IPS-15b (cell line): ENCODE measurements around the gene HOXC12.
A peak's percentile ranks its signal among the peaks of the same experiment; 100 is the strongest.

Experiments
- H3K27me3 ChIP-seq: one replicate; pipeline ENCODE4 v1.6.1; 2013; ENCODE audit warnings: low read length; ENCODE audit not compliant: control insufficient read depth, insufficient read depth
- H3K36me3 ChIP-seq: one replicate; pipeline ENCODE4 v1.6.1; 2013; ENCODE audit warnings: low read length; ENCODE audit not compliant: control insufficient read depth, insufficient read depth
- H3K4me1 ChIP-seq: one replicate; pipeline ENCODE4 v1.6.1; 2013; ENCODE audit warnings: mild to moderate bottlenecking, low read length; ENCODE audit not compliant: control insufficient read depth, insufficient read depth
- H3K4me3 ChIP-seq: one replicate; pipeline ENCODE4 v1.5.1; 2013; ENCODE audit warnings: low read depth, low read length
- H3K9ac ChIP-seq: one replicate; pipeline ENCODE4 v1.6.1; 2013; ENCODE audit warnings: low read depth, mild to moderate bottlenecking, low read length
- H3K9me3 ChIP-seq: one replicate; pipeline ENCODE4 v1.6.1; 2013; ENCODE audit warnings: mild to moderate bottlenecking, low read length; ENCODE audit not compliant: control insufficient read depth, insufficient read depth

HOXC12 gene

GRCh38 chr12:53985692-53985993 is 30.9 kb downstream of the HOXC12 start:
- H3K36me3 ChIP-seq: no peaks in the 10 kb centered on the region
- no peaks in the 10 kb centered on the region for H3K4me1 ChIP-seq
- no peak overlapping the region for H3K9ac ChIP-seq
- no peaks in the 10 kb centered on the region for H3K9me3 ChIP-seq
- H3K27me3 ChIP-seq: peaks cover 96% of the 10 kb centered on the region
- peak overlapping the region; percentile 26 for H3K4me3 ChIP-seq

- Histone ChIP-seq H3K27me3 (peaks cover 96% of the 10 kb centered on the region), H3K9me3 (no peaks in the 10 kb centered on the region), H3K4me3 (peak overlapping the region; percentile 26), H3K36me3 (no peaks in the 10 kb centered on the region), H3K9ac (no peak overlapping the region), H3K4me1 (no peaks in the 10 kb centered on the region)
Observed at GRCh38 chr12:53985994-53986685, 31.4 kb downstream of the HOXC12 start.

- H3K4me1 ChIP-seq: no peaks in the 10 kb centered on the region
- no peaks in the 10 kb centered on the region for H3K9me3 ChIP-seq
- H3K27me3 ChIP-seq: peaks cover 96% of the 10 kb centered on the region
- H3K4me3 ChIP-seq: no peak overlapping the region
- no peak overlapping the region for H3K9ac ChIP-seq
- H3K36me3 ChIP-seq: no peaks in the 10 kb centered on the region
Observed at GRCh38 chr12:53986686-53987483, 32.2 kb downstream of the HOXC12 start.

- Histone ChIP-seq H3K9ac (no peak overlapping the region), H3K9me3 (no peaks in the 10 kb centered on the region), H3K36me3 (no peaks in the 10 kb centered on the region), H3K27me3 (peaks cover 96% of the 10 kb centered on the region), H3K4me1 (no peaks in the 10 kb centered on the region), H3K4me3 (no peak overlapping the region)
Observed at GRCh38 chr12:53987787-53988230, 33.1 kb downstream of the HOXC12 start.

- H3K36me3 ChIP-seq: no peaks in the 10 kb centered on the region
- H3K9ac ChIP-seq: no peak overlapping the region
- H3K4me3 ChIP-seq: no peak overlapping the region
Observed at GRCh38 chr12:53988541-53989226, 34.0 kb downstream of the HOXC12 start.

GRCh38 chr12:53989227-53990113 is 34.8 kb downstream of the HOXC12 start:
- peaks cover 96% of the 10 kb centered on the region for H3K27me3 ChIP-seq
- H3K4me3 ChIP-seq: peak overlapping the region; percentile 16
- no peaks in the 10 kb centered on the region for H3K36me3 ChIP-seq
- H3K9me3 ChIP-seq: no peaks in the 10 kb centered on the region
- no peak overlapping the region for H3K9ac ChIP-seq
- H3K4me1 ChIP-seq: no peaks in the 10 kb centered on the region

More at GRCh38 chr12:53988541-53989226, 34.0 kb downstream of the HOXC12 start:
- Histone ChIP-seq H3K4me1 (no peaks in the 10 kb centered on the region), H3K9me3 (no peaks in the 10 kb centered on the region), H3K27me3 (peaks cover 96% of the 10 kb centered on the region)

- H3K27me3 ChIP-seq: peaks cover 100% of the 10 kb centered on the region
- H3K36me3 ChIP-seq: no peaks in the 10 kb centered on the region
- no peak overlapping the region for H3K9ac ChIP-seq
- H3K9me3 ChIP-seq: no peaks in the 10 kb centered on the region
- no peak overlapping the region for H3K4me3 ChIP-seq
- no peaks in the 10 kb centered on the region for H3K4me1 ChIP-seq
Observed at GRCh38 chr12:53990311-53991076, 35.8 kb downstream of the HOXC12 start.

GRCh38 chr12:53991077-53991460 is 36.4 kb downstream of the HOXC12 start:
- Histone ChIP-seq H3K4me3 (peak overlapping the region; percentile 30), H3K27me3 (peaks cover 100% of the 10 kb centered on the region), H3K9me3 (no peaks in the 10 kb centered on the region), H3K9ac (no peak overlapping the region), H3K4me1 (no peaks in the 10 kb centered on the region), H3K36me3 (no peaks in the 10 kb centered on the region)

GRCh38 chr12:53992377-53992889 is 37.7 kb downstream of the HOXC12 start:
- peaks cover 100% of the 10 kb centered on the region for H3K27me3 ChIP-seq
- H3K9me3 ChIP-seq: no peaks in the 10 kb centered on the region
- H3K36me3 ChIP-seq: no peaks in the 10 kb centered on the region
- H3K4me1 ChIP-seq: no peaks in the 10 kb centered on the region
- H3K4me3 ChIP-seq: peak overlapping the region; percentile 26
- no peak overlapping the region for H3K9ac ChIP-seq

- Histone ChIP-seq H3K4me3 (peak overlapping the region; percentile 18), H3K9me3 (no peaks in the 10 kb centered on the region), H3K4me1 (no peaks in the 10 kb centered on the region), H3K36me3 (no peaks in the 10 kb centered on the region), H3K27me3 (peaks cover 100% of the 10 kb centered on the region), H3K9ac (no peak overlapping the region)
Observed at GRCh38 chr12:53993162-53994008, 38.7 kb downstream of the HOXC12 start.
